Measurements from ENCODE around the gene ONECUT3.

- no peak for TF ChIP-seq CTCF (IDR thresholded peaks at IDR 0.05)
- no peak for TF ChIP-seq EZH2phosphoT487 (IDR thresholded peaks at IDR 0.05)
These were observed 70.4 kb downstream of the ONECUT3 start for GRCh38 chr19:1823539-1824251.
